H9 (cell line): ENCODE measurements around the gene DTWD2. TPM values are rescaled to one million over a fixed set of nuclear protein-coding genes. Genes with fewer than 3 reads are reported as not detected.

Experiments used
- DNase-seq: peaks from one replicate; pipeline ENCODE4 v3.0.0-alpha.2; 2017
- H2AFZ ChIP-seq: one replicate; pipeline ENCODE4 v1.6.1; 2013; ENCODE audit warnings: mild to moderate bottlenecking, low read length, control low read depth, moderate library complexity
- H2AK5ac ChIP-seq: 2 replicates; pipeline ENCODE4 v1.6.1; 2013; ENCODE audit warnings: low read length, control low read depth, mixed read lengths; ENCODE audit not compliant: insufficient read length
- H2BK120ac ChIP-seq: one replicate; pipeline ENCODE4 v1.6.1; 2013; ENCODE audit warnings: low read depth, mild to moderate bottlenecking, low read length, control low read depth, inconsistent platforms; ENCODE audit not compliant: poor library complexity, severe bottlenecking
- H2BK12ac ChIP-seq: 2 replicates; pipeline ENCODE4 v1.6.1; 2013; ENCODE audit warnings: low read length, control low read depth, mixed read lengths, low read depth; ENCODE audit not compliant: insufficient read length
- H2BK15ac ChIP-seq: 2 replicates; pipeline ENCODE4 v1.6.1; 2013; ENCODE audit warnings: low read depth, low read length, control low read depth
- H2BK20ac ChIP-seq: one replicate; pipeline ENCODE4 v1.6.1; 2013; ENCODE audit warnings: low read depth, mild to moderate bottlenecking, low read length, control low read depth, inconsistent platforms; ENCODE audit not compliant: poor library complexity, severe bottlenecking
- H2BK5ac ChIP-seq: 2 replicates; pipeline ENCODE4 v1.6.1; 2013; ENCODE audit warnings: low read length, control low read depth, mixed read lengths; ENCODE audit not compliant: insufficient read length
- H3K14ac ChIP-seq: 2 replicates; pipeline ENCODE4 v1.6.1; 2013; ENCODE audit warnings: low read length, control low read depth; ENCODE audit not compliant: insufficient read depth
- H3K18ac ChIP-seq: 2 replicates; pipeline ENCODE4 v1.6.1; 2013; ENCODE audit warnings: low read depth, mild to moderate bottlenecking, mixed read lengths, low read length, control low read depth; ENCODE audit not compliant: insufficient read length
- H3K23ac ChIP-seq: 2 replicates; pipeline ENCODE4 v1.6.1; 2013; ENCODE audit warnings: low read length, control low read depth, mixed read lengths, low read depth; ENCODE audit not compliant: insufficient read length
- H3K23me2 ChIP-seq: 2 replicates; pipeline ENCODE4 v1.6.1; 2013; ENCODE audit warnings: low read depth, mild to moderate bottlenecking, mixed read lengths, low read length, control low read depth; ENCODE audit not compliant: insufficient read length, poor library complexity, severe bottlenecking
- H3K27ac ChIP-seq: 2 replicates; pipeline ENCODE4 v1.5.1; 2013; ENCODE audit warnings: low read length, control low read depth, mixed read lengths, low read depth; ENCODE audit not compliant: insufficient read length
- H3K27me3 ChIP-seq: 2 replicates; pipeline ENCODE4 v1.6.1; 2013; ENCODE audit warnings: low read length, control low read depth, inconsistent platforms; ENCODE audit not compliant: insufficient read depth
- H3K4ac ChIP-seq: 2 replicates; pipeline ENCODE4 v1.6.1; 2013; ENCODE audit warnings: low read depth, mild to moderate bottlenecking, control low read depth, inconsistent platforms, low read length, moderate library complexity
- H3K4me1 ChIP-seq: 2 replicates; pipeline ENCODE4 v1.6.1; 2013; ENCODE audit warnings: low read length, control low read depth, inconsistent platforms; ENCODE audit not compliant: insufficient read depth
- H3K4me2 ChIP-seq: 2 replicates; pipeline ENCODE4 v1.6.1; 2013; ENCODE audit warnings: low read length, control low read depth, mixed read lengths; ENCODE audit not compliant: insufficient read length, insufficient read depth
- H3K56ac ChIP-seq: 2 replicates; pipeline ENCODE4 v1.6.1; 2013; ENCODE audit warnings: low read depth, mild to moderate bottlenecking, mixed read lengths, low read length, control low read depth; ENCODE audit not compliant: insufficient read length
- H3K79me1 ChIP-seq: 2 replicates; pipeline ENCODE4 v1.6.1; 2013; ENCODE audit warnings: low read depth, mild to moderate bottlenecking, moderate library complexity, low read length, control low read depth, inconsistent platforms; ENCODE audit not compliant: insufficient read depth, poor library complexity, severe bottlenecking
- H3K79me2 ChIP-seq: 2 replicates; pipeline ENCODE4 v1.6.1; 2013; ENCODE audit warnings: low read length, control low read depth, inconsistent platforms; ENCODE audit not compliant: insufficient read depth
- H3K9ac ChIP-seq: 2 replicates; pipeline ENCODE4 v1.6.1; 2013; ENCODE audit warnings: low read length, control low read depth, mixed read lengths; ENCODE audit not compliant: insufficient read length; ENCODE audit errors: extremely low read depth
- H3K9me3 ChIP-seq: one replicate; pipeline ENCODE4 v1.6.1; 2013; ENCODE audit warnings: low read depth, low read length, inconsistent platforms; ENCODE audit not compliant: control insufficient read depth
- H3T11ph ChIP-seq: one replicate; pipeline ENCODE4 v1.6.1; 2013; ENCODE audit warnings: mild to moderate bottlenecking, low read length, control low read depth, inconsistent platforms
- H4K20me1 ChIP-seq: one replicate; pipeline ENCODE4 v1.6.1; 2013; ENCODE audit not compliant: control insufficient read depth, insufficient read length, insufficient read depth
- H4K5ac ChIP-seq: 2 replicates; pipeline ENCODE4 v1.6.1; 2013; ENCODE audit warnings: low read depth, mild to moderate bottlenecking, mixed read lengths, low read length, control low read depth; ENCODE audit not compliant: insufficient read length
- H4K8ac ChIP-seq: replicated peaks from 2 replicates; pipeline ENCODE4 v1.6.1; 2013; ENCODE audit warnings: low read length, control low read depth, mixed read lengths, low read depth; ENCODE audit not compliant: insufficient read length
- H4K91ac ChIP-seq: 2 replicates; pipeline ENCODE4 v1.6.1; 2013; ENCODE audit warnings: low read depth, mild to moderate bottlenecking, moderate library complexity, mixed read lengths, low read length, control low read depth; ENCODE audit not compliant: insufficient read length
- H3K27ac Mint-ChIP-seq, 3 experiments: 2 replicates in 2 of 3; 3 replicates in 1 of 3; pipeline ENCODE4 v1.8.0; 2020 to 2021; ENCODE audit warnings: mixed read lengths in 3 of 3, mild to moderate bottlenecking in 1 of 3, moderate library complexity in 1 of 3
- H3K27me3 Mint-ChIP-seq: 2 replicates; pipeline ENCODE4 v1.8.0; 2021; ENCODE audit warnings: low read depth, mild to moderate bottlenecking, moderate library complexity, mixed read lengths
- H3K36me3 Mint-ChIP-seq, 3 experiments: 2 replicates in 2 of 3; 3 replicates in 1 of 3; pipeline ENCODE4 v1.8.0; 2020 to 2021; ENCODE audit warnings: low read depth in 3 of 3, mixed read lengths in 3 of 3; ENCODE audit not compliant: insufficient read depth in 1 of 3
- H3K4me1 Mint-ChIP-seq, 2 experiments: 2 replicates each; pipeline ENCODE4 v1.8.0; 2020; ENCODE audit warnings: mixed read lengths in 2 of 2
- H3K4me3 Mint-ChIP-seq, 2 experiments: 2 replicates in 1 of 2; 3 replicates in 1 of 2; pipeline ENCODE4 v1.8.0; 2020 to 2021; ENCODE audit warnings: mild to moderate bottlenecking in 2 of 2, mixed read lengths in 2 of 2, moderate library complexity in 1 of 2
- H3K9me3 Mint-ChIP-seq, 2 experiments: 2 replicates in 1 of 2; 3 replicates in 1 of 2; pipeline ENCODE4 v1.8.0; 2020; ENCODE audit warnings: mild to moderate bottlenecking in 2 of 2, mixed read lengths in 2 of 2, moderate library complexity in 1 of 2
- CTCF ChIP-seq: fragments of 200-600 bp; sonication (generic); conservative IDR thresholded peaks from 3 replicates; pipeline ENCODE4 v1.8.0; 2021; ENCODE audit warnings: antibody characterized with exemption, mild to moderate bottlenecking
- WGBS: extraction: QIAGEN DNeasy Blood & Tissue Kit; methylation state at CpG from one replicate; pipeline ENCODE4 v1.1.7; 2013; ENCODE audit warnings: missing lambda C conversion rate, low lambda C conversion rate, mixed read lengths; ENCODE audit not compliant: insufficient read length; ENCODE audit errors: extremely low coverage; 5-methylcytosine and 5-hydroxymethylcytosine counted together
- total RNA-seq: library from RNA; stranded (reverse); gene quantifications from 2 replicates; pipeline ENCODE4 v1.2.1, GENCODE V29; 2021

Gene DTWD2
- total RNA-seq, 1 experiment from 2014 or later, result 10.8 TPM

- no peaks in the 10 kb centered on the region for H3K27me3 Mint-ChIP-seq
- H4K5ac ChIP-seq, result no peak overlapping the region
- no peak overlapping the region for H3K4me2 ChIP-seq
- no peaks in the 10 kb centered on the region for H3K36me3 Mint-ChIP-seq
- H2AFZ ChIP-seq, result no peak overlapping the region
- no peak overlapping the region for H2BK20ac ChIP-seq
- no peaks in the 10 kb centered on the region for H4K20me1 ChIP-seq
- H3K18ac ChIP-seq, result no peak overlapping the region
- H3K4me1 ChIP-seq, result peaks cover 3% of the 10 kb centered on the region; the same call in 1 of the 2 replicates
- no peak overlapping the region for H4K8ac ChIP-seq
- H3K79me2 ChIP-seq, result no peaks in the 10 kb centered on the region
- no peak overlapping the region for H2BK15ac ChIP-seq
- WGBS, result no CpG with 5 or more reads among the region's 3 CpGs
- no peak overlapping the region for H3K27ac ChIP-seq
- H2AK5ac ChIP-seq, result no peak overlapping the region
- no peaks in the 10 kb centered on the region; a peak in 1 of 5 replicates for H3K9me3 Mint-ChIP-seq
- no peaks in the 10 kb centered on the region for H3K27me3 ChIP-seq
- no peaks in the 10 kb centered on the region for H3K23me2 ChIP-seq
- no peak overlapping the region; a peak in 1 of 5 replicates for H3K4me3 Mint-ChIP-seq
- no peak overlapping the region for H3K56ac ChIP-seq
- H2BK120ac ChIP-seq, result no peak overlapping the region
- no peak for DNase-seq
- no peak overlapping the region for H3K9ac ChIP-seq
- TF ChIP-seq CTCF, result no peak
- peak overlapping the region; percentile 2 to 82 (median 27); a peak in 5 of 7 replicates for H3K27ac Mint-ChIP-seq
- no peak overlapping the region for H4K91ac ChIP-seq
- peaks cover 24 to 30% of the 10 kb centered on the region in 2 experiments for H3K4me1 Mint-ChIP-seq
- H3K4ac ChIP-seq, result no peak overlapping the region
- no peaks in the 10 kb centered on the region for H3K9me3 ChIP-seq
- H3K14ac ChIP-seq, result no peak overlapping the region
- no peaks in the 10 kb centered on the region for H3K79me1 ChIP-seq
- H3K23ac ChIP-seq, result no peak overlapping the region
- H2BK5ac ChIP-seq, result no peak overlapping the region
- no peak overlapping the region for H3T11ph ChIP-seq
- H2BK12ac ChIP-seq, result no peak overlapping the region
Observed at GRCh38 chr5:119033135-119033534, 44.8 kb upstream of the DTWD2 start.
